Measurements from ENCODE around the gene COX4I1. TPM values are rescaled to one million over a fixed set of nuclear protein-coding genes. Genes with fewer than 3 reads are reported as not detected.

Gene COX4I1
- total and polyA plus RNA-seq, 4 experiments from 2014 or later: 490 to 1,127 (median 712) TPM

DNA sequence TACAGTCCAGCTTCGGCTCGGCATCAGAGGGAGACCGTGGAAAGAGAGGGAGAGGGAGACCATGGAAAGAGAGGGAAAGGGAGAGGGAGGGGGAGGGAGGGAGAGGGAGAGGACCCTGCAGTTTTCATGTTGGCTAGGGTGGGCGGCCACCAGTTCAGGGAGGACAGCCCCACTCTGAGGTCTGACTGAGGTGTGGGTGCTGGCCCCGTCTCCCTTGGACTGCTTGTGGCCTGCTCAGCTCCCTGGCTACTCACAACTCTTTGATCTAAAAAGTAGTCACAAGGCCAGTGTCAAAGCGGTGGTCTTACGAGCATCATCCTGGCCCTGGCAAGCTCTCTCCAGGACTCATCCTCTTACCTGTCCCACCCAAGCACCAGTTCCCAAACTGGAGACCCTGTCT is 9.4 kb downstream of the COX4I1 start:
- ChIA-PET POLR2A (ENCODE audit: partially characterized antibody) (no interaction called here), CTCF (ENCODE audit: partially characterized antibody) (no interaction called here)
- Histone ChIP-seq H3K4me3 (ENCODE audit: low read length in 2 of 2) (no peak overlapping the region), H3K36me3 (ENCODE audit: insufficient read depth, low read length) (peaks cover 29% of the 10 kb centered on the region), H3K27ac (ENCODE audit: low read depth, low read length) (no peak overlapping the region), H3K27me3 (ENCODE audit: insufficient read depth, low read length) (no peaks in the 10 kb centered on the region), H3K9me3 (ENCODE audit: control insufficient read depth in 1 of 2, low read length in 2 of 2) (no peaks in the 10 kb centered on the region), H3K4me1 (ENCODE audit: insufficient read depth, low read length) (no peaks in the 10 kb centered on the region)
- H3K36me3 Mint-ChIP-seq: peaks cover 29 to 31% of the 10 kb centered on the region in 2 donors
- no peak overlapping the region for H3K4me3 Mint-ChIP-seq
- H3K9me3 Mint-ChIP-seq: no peaks in the 10 kb centered on the region
- intact Hi-C loops (cut with micrococcal nuclease): no loop called here
- H3K4me1 Mint-ChIP-seq: peaks cover 0 to 3% (median 1%) of the 10 kb centered on the region in 4 donors
- DNase-seq: no peak
- peaks cover 3 to 5% of the 10 kb centered on the region in 2 donors for H3K27me3 Mint-ChIP-seq
- no peak overlapping the region for H3K27ac Mint-ChIP-seq

DNA sequence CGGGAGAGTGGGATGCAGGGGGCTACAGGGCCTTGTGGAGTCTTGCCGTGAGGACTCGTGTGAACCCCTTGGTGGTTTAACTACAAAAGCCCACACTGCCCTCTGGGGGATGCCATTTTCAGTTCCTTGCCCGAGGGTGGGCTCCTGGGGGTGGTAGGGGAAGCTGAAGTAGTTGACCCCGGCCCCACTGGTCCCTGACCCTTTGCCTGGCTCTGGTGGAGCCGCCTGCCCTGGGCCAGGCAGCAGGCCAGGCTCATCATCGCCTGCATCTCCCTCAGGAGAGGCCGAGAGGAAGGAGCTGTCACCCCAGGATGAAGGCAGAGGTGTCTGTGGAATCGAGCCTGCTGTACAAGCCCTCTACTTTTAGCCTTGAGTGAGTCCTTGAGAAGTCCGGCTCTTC is 10.2 kb downstream of the COX4I1 start:
- intact Hi-C loops (cut with micrococcal nuclease): no loop called here
- H3K9me3 ChIP-seq (ENCODE audit: control insufficient read depth in 1 of 2, low read length in 2 of 2): no peaks in the 10 kb centered on the region
- no peaks in the 10 kb centered on the region for H3K27me3 ChIP-seq (ENCODE audit: insufficient read depth, low read length)
- ChIA-PET CTCF (ENCODE audit: partially characterized antibody) (no interaction called here), POLR2A (ENCODE audit: partially characterized antibody) (no interaction called here)
- Mint-ChIP-seq H3K36me3 (peaks cover 25% of the 10 kb centered on the region in 2 donors), H3K27ac (no peak overlapping the region), H3K9me3 (no peaks in the 10 kb centered on the region), H3K27me3 (peaks cover 3 to 5% of the 10 kb centered on the region in 2 donors), H3K4me1 (peaks cover 0 to 3% (median under 1%) of the 10 kb centered on the region in 4 donors), H3K4me3 (no peak overlapping the region)
- DNase-seq: no peak
- H3K27ac ChIP-seq (ENCODE audit: low read depth, low read length): no peak overlapping the region
- H3K4me1 ChIP-seq (ENCODE audit: insufficient read depth, low read length): no peaks in the 10 kb centered on the region
- H3K36me3 ChIP-seq (ENCODE audit: insufficient read depth, low read length): peaks cover 25% of the 10 kb centered on the region
- H3K4me3 ChIP-seq (ENCODE audit: low read length in 2 of 2): no peak overlapping the region

DNA sequence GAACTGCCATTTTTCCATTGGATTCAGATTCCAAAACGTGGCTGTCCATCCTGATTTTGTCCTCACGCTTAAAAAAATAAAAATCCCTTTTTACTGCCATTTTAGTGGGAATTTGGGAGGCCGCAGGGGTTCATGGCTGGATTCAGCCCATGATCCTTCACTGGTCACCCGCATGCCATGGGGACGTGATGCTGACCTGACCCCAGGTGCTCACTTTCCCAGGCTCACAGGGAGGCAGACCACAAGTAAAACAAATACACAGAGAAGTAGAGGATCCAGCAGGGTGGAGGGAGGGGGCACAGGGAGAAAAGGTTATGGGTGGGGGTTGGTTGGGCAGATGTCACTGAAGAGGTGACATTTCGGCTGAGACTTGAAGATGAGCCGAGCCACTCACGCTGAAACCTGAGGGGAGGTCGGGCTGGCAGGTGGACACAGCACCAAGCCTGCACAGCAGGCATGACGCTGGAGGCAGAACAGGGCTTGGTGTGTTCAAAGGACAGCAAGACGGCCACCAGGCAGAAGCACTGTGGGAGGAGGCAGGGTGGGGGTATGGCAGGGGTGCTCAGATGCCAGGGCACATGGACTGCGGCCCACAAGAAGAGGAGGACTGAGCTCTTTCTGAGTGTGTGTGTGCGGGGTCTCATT is 10.7 kb downstream of the COX4I1 start:
- Mint-ChIP-seq H3K4me3 (no peak overlapping the region), H3K4me1 (peaks cover 0 to 3% (median under 1%) of the 10 kb centered on the region in 4 donors)
- no peak for DNase-seq

DNA sequence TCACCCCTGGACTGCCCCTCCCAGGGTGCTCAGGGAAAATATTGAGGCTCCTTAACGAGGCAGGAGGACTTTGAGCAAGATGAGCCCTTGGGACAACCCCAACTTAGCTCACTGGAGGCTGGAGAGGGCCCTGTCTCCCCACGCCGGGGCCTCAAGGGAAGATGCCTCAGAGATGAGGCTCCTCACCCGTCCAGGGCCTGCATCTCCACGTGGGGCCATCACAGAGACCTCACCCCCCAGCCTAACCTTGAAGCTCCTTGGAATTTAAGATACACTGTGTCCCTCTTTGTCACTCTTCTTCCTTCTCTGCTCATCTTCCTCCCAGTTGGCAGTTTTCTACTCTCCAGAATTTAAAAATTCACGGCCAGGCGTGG is 11.2 kb downstream of the COX4I1 start:
- no peaks in the 10 kb centered on the region for H3K9me3 ChIP-seq (ENCODE audit: control insufficient read depth in 1 of 2, low read length in 2 of 2)
- no peaks in the 10 kb centered on the region for H3K4me1 ChIP-seq (ENCODE audit: insufficient read depth, low read length)
- no peak for DNase-seq
- peaks cover 14% of the 10 kb centered on the region for H3K36me3 ChIP-seq (ENCODE audit: insufficient read depth, low read length)
- ChIA-PET CTCF (ENCODE audit: partially characterized antibody) (interaction anchor here (1.4 kb wide), 1 partner anchor 11 kb away, joined by 4 read pairs; no protein-coding TSS in a partner anchor), POLR2A (ENCODE audit: partially characterized antibody) (no interaction called here)
- no peaks in the 10 kb centered on the region for H3K9me3 Mint-ChIP-seq
- intact Hi-C loops (cut with micrococcal nuclease): no loop called here
- peaks cover 0 to 3% (median 0%) of the 10 kb centered on the region in 4 donors for H3K4me1 Mint-ChIP-seq
- H3K27me3 ChIP-seq (ENCODE audit: insufficient read depth, low read length): no peaks in the 10 kb centered on the region
- no peak overlapping the region for H3K4me3 Mint-ChIP-seq
- no peak overlapping the region for H3K27ac ChIP-seq (ENCODE audit: low read depth, low read length)
- peaks cover 14% of the 10 kb centered on the region in 2 donors for H3K36me3 Mint-ChIP-seq
- no peak overlapping the region for H3K27ac Mint-ChIP-seq
- peaks cover 3 to 5% of the 10 kb centered on the region in 2 donors for H3K27me3 Mint-ChIP-seq
- H3K4me3 ChIP-seq (ENCODE audit: low read length in 2 of 2): no peak overlapping the region

More for the DNA sequence above, 10.7 kb downstream of the COX4I1 start:
- intact Hi-C loops (cut with micrococcal nuclease): no loop called here
- Mint-ChIP-seq H3K27me3 (peaks cover 3 to 5% of the 10 kb centered on the region in 2 donors), H3K9me3 (no peaks in the 10 kb centered on the region), H3K36me3 (peaks cover 19% of the 10 kb centered on the region in 2 donors), H3K27ac (no peak overlapping the region)
- POLR2A ChIA-PET (ENCODE audit: partially characterized antibody): no interaction called here
- Histone ChIP-seq H3K9me3 (ENCODE audit: control insufficient read depth in 1 of 2, low read length in 2 of 2) (no peaks in the 10 kb centered on the region), H3K27ac (ENCODE audit: low read depth, low read length) (no peak overlapping the region), H3K27me3 (ENCODE audit: insufficient read depth, low read length) (no peaks in the 10 kb centered on the region), H3K4me3 (ENCODE audit: low read length in 2 of 2) (no peak overlapping the region), H3K36me3 (ENCODE audit: insufficient read depth, low read length) (peaks cover 19% of the 10 kb centered on the region), H3K4me1 (ENCODE audit: insufficient read depth, low read length) (no peaks in the 10 kb centered on the region)
- CTCF ChIA-PET (ENCODE audit: partially characterized antibody): interaction anchor here (1.4 kb wide), 1 partner anchor 11 kb away, joined by 4 read pairs; no protein-coding TSS in a partner anchor

DNA sequence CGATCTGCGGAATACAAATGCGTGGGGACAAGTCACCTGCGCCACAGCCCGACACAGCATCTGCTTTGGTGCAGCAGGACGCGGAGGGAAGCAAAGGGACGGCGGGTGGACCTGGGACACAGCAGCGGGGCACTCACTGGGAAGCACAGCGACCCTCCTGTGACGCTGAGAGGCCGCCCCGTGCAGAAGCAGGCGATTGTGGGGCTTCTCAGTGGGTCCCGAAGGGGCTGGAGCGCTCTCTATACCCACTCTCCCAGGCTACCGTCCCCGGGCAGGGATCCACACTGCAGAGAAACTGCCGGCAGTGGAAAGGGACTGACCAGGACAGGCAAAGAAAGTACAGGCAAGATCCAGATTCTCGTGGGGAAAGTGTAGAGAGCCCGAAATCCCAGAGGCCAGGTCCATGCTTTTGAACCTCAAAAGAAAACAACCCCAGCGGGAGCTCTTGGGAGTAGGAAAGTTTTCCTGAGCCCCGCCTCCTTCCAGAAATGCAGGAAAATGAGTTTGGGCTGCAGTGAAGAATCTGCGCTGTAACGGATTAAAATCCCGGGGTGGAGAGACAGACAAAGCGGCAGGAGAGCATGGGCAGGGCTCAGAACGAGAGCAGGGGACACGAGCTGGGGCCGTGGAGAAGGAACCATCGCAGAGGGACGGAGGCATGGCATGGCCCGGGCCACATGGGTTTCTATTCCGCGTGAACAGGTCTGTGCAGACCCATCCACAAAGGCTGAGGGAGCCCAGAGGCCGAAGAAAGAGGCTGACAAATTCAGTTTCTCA is 12.7 kb downstream of the COX4I1 start:
- H3K4me3 ChIP-seq (ENCODE audit: low read length in 2 of 2): no peak overlapping the region
- no peaks in the 10 kb centered on the region for H3K27me3 ChIP-seq (ENCODE audit: insufficient read depth, low read length)
- intact Hi-C loops (cut with micrococcal nuclease): no loop called here
- no peak overlapping the region for H3K27ac ChIP-seq (ENCODE audit: low read depth, low read length)
- CTCF ChIA-PET (ENCODE audit: partially characterized antibody): interaction anchor here (0.6 to 1.3 kb wide), 2 partner anchors 7 to 9 kb away, joined by 3 to 5 read pairs; no protein-coding TSS in a partner anchor
- H3K4me1 ChIP-seq (ENCODE audit: insufficient read depth, low read length): no peaks in the 10 kb centered on the region
- no peak for DNase-seq
- POLR2A ChIA-PET (ENCODE audit: partially characterized antibody): no interaction called here
- H3K27ac Mint-ChIP-seq: no peak overlapping the region
- peaks cover 3 to 5% of the 10 kb centered on the region in 2 donors for H3K27me3 Mint-ChIP-seq
- H3K9me3 Mint-ChIP-seq: no peaks in the 10 kb centered on the region
- no peaks in the 10 kb centered on the region for H3K36me3 ChIP-seq (ENCODE audit: insufficient read depth, low read length)
- H3K36me3 Mint-ChIP-seq: peaks cover under 1 to 2% of the 10 kb centered on the region in 2 donors
- H3K4me1 Mint-ChIP-seq: peaks cover 0 to 3% (median 0%) of the 10 kb centered on the region in 4 donors
- no peaks in the 10 kb centered on the region for H3K9me3 ChIP-seq (ENCODE audit: control insufficient read depth in 1 of 2, low read length in 2 of 2)
- no peak overlapping the region for H3K4me3 Mint-ChIP-seq

DNA sequence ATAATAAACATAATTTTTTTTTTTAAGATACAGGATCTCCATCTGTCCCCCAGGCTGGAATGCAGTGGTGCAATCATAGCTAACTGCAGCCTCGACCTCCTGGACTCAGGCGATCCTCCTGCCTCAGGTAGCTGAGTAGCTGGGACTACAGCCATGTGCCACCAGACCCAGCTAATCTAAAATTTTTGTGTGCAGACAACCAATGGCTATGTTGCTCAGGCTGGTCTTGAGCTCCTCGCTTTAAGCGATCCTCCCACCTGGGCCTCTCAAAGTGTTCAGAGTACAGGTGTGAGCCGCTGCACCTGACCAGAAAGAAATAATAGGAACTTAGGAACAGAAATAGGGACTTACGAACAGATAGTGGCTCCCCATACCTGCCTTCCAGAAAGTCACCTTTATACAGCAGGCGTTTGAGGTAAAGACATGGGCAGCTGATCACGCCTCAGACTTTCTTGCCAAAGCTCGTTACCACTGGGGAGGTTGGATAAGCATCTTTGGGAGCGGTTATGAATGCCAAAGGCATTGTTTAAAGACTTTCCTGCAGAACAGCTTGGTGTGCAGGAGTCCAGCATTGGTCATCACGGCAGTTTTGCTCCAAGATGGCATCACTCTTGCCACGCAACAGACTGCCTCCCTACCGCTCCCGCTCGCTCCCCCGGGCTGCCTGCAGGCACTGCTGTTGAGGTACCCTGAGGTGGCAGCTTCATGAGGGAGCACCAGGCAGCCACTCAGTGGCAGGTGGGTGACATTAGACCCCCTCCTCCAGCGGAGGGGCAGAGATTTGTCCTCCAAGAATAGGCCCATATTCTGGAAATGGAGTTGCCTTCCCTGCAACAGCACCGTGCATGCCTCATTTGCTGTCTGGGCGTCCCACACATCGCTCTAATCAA is 13.6 kb downstream of the COX4I1 start:
- Histone ChIP-seq H3K27ac (ENCODE audit: low read depth, low read length) (no peak overlapping the region), H3K4me1 (ENCODE audit: insufficient read depth, low read length) (no peaks in the 10 kb centered on the region), H3K27me3 (ENCODE audit: insufficient read depth, low read length) (no peaks in the 10 kb centered on the region), H3K9me3 (ENCODE audit: control insufficient read depth in 1 of 2, low read length in 2 of 2) (no peaks in the 10 kb centered on the region), H3K36me3 (ENCODE audit: insufficient read depth, low read length) (no peaks in the 10 kb centered on the region), H3K4me3 (ENCODE audit: low read length in 2 of 2) (no peak overlapping the region)
- peaks cover 0 to 3% (median 0%) of the 10 kb centered on the region in 4 donors for H3K4me1 Mint-ChIP-seq
- no peak overlapping the region for H3K4me3 Mint-ChIP-seq
- no peaks in the 10 kb centered on the region for H3K9me3 Mint-ChIP-seq
- ChIA-PET POLR2A (ENCODE audit: partially characterized antibody) (no interaction called here), CTCF (ENCODE audit: partially characterized antibody) (interaction anchor here (0.7 to 1.3 kb wide), 3 partner anchors 8 to 154 kb away, joined by 3 to 5 read pairs (median 3); no protein-coding TSS in a partner anchor)
- intact Hi-C loops (cut with micrococcal nuclease): no loop called here
- H3K36me3 Mint-ChIP-seq: no peaks in the 10 kb centered on the region
- no peak overlapping the region for H3K27ac Mint-ChIP-seq
- DNase-seq: no peak
- peaks cover 3 to 5% of the 10 kb centered on the region in 2 donors for H3K27me3 Mint-ChIP-seq
